Measurements from ENCODE around the gene ALDH2.
"Not testable (repeated sequence)": the region's sequence is repeated elsewhere in the genome, so short reads cannot be mapped to it uniquely, and the experiment has no call there.

ALDH2 gene

GRCh38 chr12:111766608-111767361 lies at the start of gene ALDH2:
TSS of gene ALDH2 (plus strand) at chr12:111766933. CDS start at chr12:111766983, 50 bp downstream.
- DNase-seq: no peak

DNA sequence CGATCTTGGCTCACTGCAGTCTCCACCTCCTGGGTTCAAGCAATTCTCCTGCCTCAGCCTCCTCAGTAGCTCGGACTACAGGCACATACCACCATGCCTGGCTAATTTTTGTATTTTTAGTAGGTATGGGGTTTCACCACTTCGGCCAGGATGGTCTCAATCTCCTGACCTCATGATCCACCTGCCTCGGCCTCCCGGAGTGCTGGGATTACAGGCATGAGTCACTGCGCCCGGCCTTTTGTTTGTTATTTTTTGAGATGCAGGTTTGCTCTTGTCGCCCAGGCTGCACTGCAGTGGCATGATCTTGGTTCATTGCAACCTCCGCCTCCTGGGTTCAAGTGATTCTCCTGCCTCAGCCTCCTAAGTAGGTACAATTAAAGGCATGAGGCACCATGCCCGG lies 47.4 kb upstream of the ALDH2 start:
- not testable (repeated sequence) for DNase-seq

- DNase-seq: no peak
These were observed 46.3 kb upstream of the ALDH2 start for GRCh38 chr12:111720457-111720856.

- DNase-seq: not testable (repeated sequence)
These were observed 42.9 kb upstream of the ALDH2 start for GRCh38 chr12:111723646-111724360.

GRCh38 chr12:111728795-111729194 lies 37.9 kb upstream of the ALDH2 start:
- no peak for DNase-seq

GRCh38 chr12:111730420-111730819 lies 36.3 kb upstream of the ALDH2 start:
- no peak for DNase-seq

- no peak for DNase-seq
These were observed 33.9 kb upstream of the ALDH2 start for GRCh38 chr12:111732786-111733185.

DNA sequence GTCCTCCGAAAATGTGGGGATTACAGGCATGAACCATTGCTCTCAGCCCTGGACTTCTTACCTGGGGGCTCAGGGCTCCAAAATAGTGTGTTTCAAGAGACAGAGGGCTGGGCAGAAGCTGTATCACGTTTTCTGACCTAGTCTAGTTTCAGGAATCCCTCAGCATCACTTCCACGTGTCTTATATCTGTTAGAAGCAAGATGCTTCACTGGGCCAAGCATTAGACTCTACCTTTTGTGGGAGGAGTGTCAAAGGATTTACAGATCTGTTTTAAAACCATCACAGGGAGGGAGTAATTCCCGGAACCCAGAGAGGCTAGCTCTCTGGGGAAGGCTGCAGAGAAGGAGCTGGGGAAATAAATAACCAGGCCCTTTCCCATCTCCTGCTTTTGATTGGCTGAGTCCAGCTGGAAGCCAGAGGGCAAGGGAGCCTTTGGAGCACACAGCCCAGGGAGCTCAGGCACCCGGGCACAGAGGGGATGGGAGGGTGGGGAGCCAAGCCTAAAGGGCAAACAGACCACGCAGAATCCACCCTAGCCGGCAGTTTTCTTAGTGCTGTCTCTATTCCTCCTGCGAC lies 33.3 kb upstream of the ALDH2 start:
- no peak for DNase-seq

DNA sequence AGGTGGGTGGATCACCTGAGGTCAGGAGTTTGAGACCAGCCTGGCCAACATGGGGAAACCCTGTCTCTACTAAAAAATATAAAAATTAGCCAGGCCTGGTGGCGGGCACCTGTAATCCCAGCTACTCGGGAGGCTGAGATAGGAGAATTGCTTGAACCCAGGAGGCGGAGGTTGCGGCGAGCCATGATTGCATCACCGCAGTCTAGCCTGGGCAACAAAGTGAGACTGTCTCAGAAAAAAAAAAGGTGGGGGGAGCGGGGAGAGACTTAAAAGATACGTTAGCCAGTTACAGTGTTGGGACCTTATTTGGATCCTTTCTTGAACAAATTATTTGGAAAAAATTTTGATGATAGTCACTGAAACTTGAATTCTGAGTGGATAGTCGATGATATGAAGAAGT lies 27.2 kb upstream of the ALDH2 start:
- not testable (repeated sequence) for DNase-seq

DNA sequence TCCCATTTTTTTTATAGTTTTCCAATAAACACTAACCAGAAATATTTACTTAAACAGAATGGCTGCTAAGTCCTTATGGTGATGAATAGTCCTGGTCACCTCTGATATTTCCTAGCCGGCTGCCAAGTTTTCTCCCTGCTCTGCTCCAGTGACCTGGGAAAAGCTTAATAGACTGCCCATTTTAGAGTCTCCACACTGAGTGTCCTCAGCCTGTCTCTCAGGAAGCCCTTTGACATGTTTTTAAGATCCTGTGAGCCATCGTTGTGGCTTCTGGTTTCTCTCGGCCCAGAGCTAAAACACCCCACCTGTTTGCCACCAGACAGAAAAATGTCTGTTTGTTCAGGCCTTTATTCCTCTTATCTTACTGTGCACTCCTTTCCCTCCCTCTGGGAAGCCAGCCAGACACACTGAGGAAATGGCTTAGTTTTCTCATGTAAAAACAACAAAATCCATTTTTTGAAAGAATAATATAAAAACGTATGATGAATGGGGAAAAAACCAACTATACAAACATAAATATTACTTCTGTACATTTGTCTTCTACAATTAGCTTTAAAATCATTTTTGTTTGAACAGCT lies 25.4 kb upstream of the ALDH2 start:
- no peak for DNase-seq

DNA sequence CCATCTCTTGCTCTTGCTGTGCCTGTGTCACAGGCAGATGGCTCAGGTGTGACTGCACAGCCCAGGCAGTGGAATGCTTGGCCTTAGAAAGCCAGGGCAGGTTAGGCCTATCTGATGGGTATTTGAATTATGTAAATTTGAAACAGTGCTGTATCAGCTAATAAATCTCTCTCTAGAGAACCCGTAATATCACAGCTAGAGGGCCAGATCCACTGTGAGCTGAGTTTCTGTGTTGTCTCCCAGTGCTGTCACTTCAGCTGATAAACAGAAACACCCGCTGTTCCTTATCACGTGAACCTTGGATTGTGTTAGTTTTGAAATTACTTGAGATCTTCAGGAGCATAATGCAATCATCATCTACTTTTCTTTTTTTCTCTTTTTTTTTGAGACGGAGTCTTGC lies 21.5 kb upstream of the ALDH2 start:
- DNase-seq: no peak

DNA sequence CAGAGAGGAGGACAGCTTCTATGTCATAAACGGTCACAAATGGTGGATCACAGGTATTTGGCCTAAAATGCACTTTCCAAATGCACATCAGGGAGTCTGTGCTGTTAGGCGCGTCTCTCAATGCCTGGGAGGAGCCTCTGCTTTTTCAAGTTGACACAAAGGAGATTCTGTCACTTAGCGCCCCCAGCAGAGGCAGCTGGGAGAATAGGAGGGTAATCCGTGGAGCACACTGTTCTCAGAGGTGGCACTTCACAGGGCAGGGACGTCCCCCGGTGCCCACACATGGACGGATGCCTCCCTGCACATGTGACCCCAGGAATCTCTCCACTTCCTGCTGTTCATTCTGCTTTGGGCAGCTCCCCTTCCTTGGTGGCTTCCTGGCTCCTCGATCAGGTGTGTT lies 19.4 kb upstream of the ALDH2 start:
- no peak for DNase-seq

- DNase-seq: no peak
These were observed 18.5 kb upstream of the ALDH2 start for GRCh38 chr12:111748151-111748672.

DNA sequence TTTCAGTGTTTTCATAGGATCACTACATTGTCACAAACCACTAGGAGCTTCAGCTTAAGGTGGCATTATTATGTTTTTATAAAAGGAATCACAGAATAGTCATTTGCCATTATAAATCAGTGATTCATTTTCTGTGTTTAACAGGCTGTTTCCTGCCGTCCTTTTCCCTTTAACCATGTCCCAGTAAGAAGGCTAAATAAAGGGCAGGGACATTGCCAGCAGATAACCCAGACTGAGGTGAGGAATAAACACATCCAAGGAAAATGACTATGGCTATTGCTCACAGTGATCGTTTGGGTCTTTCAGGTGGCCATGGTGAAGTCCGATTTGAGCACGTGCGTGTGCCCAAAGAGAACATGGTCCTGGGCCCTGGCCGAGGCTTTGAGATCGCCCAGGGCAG lies 17.9 kb upstream of the ALDH2 start:
- no peak for DNase-seq

- no peak for DNase-seq
These were observed 17.3 kb upstream of the ALDH2 start for GRCh38 chr12:111749391-111749790.

DNA sequence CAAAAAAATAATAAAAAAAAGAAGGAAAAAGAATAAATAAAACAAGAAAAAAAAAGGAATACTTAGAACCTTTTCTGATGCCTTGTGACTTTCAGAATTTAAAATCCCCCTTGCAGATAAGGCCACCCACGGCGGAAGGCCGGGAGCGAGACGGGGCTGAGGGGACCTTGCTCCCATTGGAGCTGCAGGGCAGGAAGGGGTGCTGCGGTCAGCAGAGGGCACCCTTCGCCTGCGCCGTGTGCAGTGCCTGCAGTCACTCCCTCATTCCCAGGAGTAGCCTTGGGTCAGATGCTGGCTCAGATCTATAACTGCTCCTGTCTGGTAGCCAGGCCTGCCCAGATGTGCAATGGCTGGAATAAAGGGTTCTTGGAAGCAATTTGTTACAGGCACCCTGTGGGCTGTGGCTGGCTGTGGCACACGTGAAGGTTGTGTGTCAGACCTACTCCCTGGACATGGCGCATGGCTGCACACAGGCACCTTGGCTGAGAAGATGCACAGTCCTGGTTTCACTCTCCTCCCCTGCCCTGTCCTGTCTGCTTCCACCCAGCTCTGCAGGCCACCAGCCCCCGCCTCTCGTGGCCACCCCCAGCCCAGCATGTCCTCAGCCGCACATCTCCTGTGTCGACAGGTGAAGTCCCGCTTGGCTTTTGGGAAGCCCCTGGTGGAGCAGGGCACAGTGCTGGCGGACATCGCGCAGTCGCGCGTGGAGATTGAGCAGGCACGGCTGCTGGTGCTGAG lies 13.4 kb upstream of the ALDH2 start:
- no peak for DNase-seq

DNA sequence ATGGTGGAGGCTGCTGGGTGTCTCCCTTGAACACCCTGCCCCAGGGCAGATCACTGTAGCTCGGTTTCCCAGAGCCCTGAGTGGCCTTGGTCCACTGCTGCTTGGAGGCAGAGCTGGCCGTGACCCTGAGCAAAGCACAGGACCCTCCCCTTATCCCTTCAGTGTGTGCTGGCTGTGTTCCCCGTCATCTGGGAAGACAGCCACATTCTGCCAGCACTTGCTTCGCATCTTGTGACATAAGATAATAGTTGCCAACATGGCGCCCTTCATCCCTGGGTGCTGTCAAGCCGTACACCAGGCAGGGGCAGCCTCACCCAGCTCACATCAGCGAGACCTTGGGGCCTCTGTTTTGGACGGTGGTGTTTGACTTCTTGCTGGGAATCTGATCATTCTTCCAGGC lies 12.1 kb upstream of the ALDH2 start:
- no peak for DNase-seq

GRCh38 chr12:111756196-111756595 lies 10.5 kb upstream of the ALDH2 start:
- no peak for DNase-seq

DNA sequence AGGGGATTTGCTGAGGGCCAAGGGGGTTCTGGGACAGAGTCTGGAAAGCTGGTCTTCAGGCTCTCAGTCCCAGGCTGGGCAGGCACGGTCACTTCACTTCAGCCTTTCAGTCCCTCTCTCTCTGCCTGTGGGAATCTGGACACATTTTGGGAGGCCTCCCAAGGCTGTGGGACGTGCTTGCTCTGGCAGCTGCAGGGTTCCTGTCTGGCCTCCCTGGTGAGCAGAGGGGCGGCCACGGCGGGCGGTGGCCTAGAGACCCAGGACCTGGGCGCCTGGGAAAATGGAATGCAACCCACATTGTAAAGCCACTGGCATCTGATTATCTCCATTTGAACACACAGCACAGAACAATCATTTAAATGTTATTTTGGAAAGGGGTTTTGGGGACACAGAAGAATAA lies 10.1 kb upstream of the ALDH2 start:
- DNase-seq: no peak

- no peak for DNase-seq
These were observed 9.2 kb upstream of the ALDH2 start for GRCh38 chr12:111757361-111758119.

DNA sequence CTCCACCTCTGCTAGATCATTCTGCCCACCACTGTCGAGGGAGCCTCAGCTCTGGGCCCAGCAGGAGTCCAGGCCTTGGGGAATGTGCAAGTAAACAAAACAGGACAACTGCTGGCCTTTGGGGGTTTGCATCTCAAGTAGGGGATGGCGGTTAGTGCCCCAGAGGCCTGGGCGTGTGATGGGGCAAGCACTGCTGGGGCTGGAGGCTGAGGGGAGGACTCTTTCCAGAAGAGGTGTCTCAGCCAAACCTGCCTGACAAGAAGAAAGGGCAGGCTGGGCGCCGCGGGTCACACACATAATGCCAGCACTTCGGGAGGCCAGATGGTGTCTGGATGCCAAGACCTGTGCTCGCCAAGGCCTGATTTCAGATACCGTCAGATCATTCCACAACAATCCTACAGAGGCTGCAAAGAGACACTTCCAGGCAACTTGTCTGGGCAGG lies 8.6 kb upstream of the ALDH2 start:
- DNase-seq: no peak

- no peak for DNase-seq
These were observed 7.5 kb upstream of the ALDH2 start for GRCh38 chr12:111759271-111759670.

All from CD4-positive, alpha-beta T cell treated with Interleukin-4 for 4 hours (primary cell).